Nephron (organoid): ENCODE data around the gene RELT.

ENCODE experiments used
- H3K27ac Mint-ChIP-seq, 3 experiments: 2 replicates each; pipeline ENCODE4 v1.8.0; 2020; ENCODE audit warnings: mixed read lengths in 3 of 3, mild to moderate bottlenecking in 2 of 3, moderate library complexity in 1 of 3
- H3K27me3 Mint-ChIP-seq: 2 replicates; pipeline ENCODE4 v1.8.0; 2021; ENCODE audit warnings: low read depth, mild to moderate bottlenecking, moderate library complexity, mixed read lengths
- H3K36me3 Mint-ChIP-seq: 2 replicates; pipeline ENCODE4 v1.8.0; 2020; ENCODE audit warnings: low read depth, mixed read lengths
- H3K4me1 Mint-ChIP-seq: 2 replicates; pipeline ENCODE4 v1.8.0; 2020; ENCODE audit warnings: mixed read lengths
- H3K4me3 Mint-ChIP-seq, 3 experiments: 2 replicates each; pipeline ENCODE4 v1.8.0; 2020; ENCODE audit warnings: mild to moderate bottlenecking in 3 of 3, mixed read lengths in 3 of 3, moderate library complexity in 2 of 3
- H3K9me3 Mint-ChIP-seq: 2 replicates; pipeline ENCODE4 v1.8.0; 2020; ENCODE audit warnings: mixed read lengths
- CTCF ChIP-seq, 3 experiments: fragments of 200-600 bp; sonication (generic); IDR thresholded peaks; one replicate each; pipeline ENCODE4 v1.5.0; 2021; ENCODE audit warnings: antibody characterized with exemption in 3 of 3; ENCODE audit not compliant: unreplicated experiment in 3 of 3

RELT gene

GRCh38 chr11:73384531-73384871 lies 8.3 kb downstream of the RELT start:
- Mint-ChIP-seq H3K4me3 (no peak overlapping the region), H3K27me3 (peaks cover 4% of the 10 kb centered on the region), H3K36me3 (no peaks in the 10 kb centered on the region), H3K27ac (peak overlapping the region in 2 of 3 experiments; percentile 65 to 70), H3K4me1 (peaks cover 50% of the 10 kb centered on the region), H3K9me3 (no peaks in the 10 kb centered on the region)
- TF ChIP-seq CTCF (IDR thresholded peaks at IDR 0.05; ENCODE audit: unreplicated experiment in 3 of 3) = no peak

GRCh38 chr11:73384872-73385689 lies 8.9 kb downstream of the RELT start:
- H3K27me3 Mint-ChIP-seq = peaks cover 4% of the 10 kb centered on the region
- TF ChIP-seq CTCF (IDR thresholded peaks at IDR 0.05; ENCODE audit: unreplicated experiment in 3 of 3) = no peak
- no peak overlapping the region for H3K4me3 Mint-ChIP-seq

GRCh38 chr11:73386016-73386415 lies 9.8 kb downstream of the RELT start:
- no peaks in the 10 kb centered on the region for H3K36me3 Mint-ChIP-seq
- H3K4me3 Mint-ChIP-seq = no peak overlapping the region
- H3K9me3 Mint-ChIP-seq = no peaks in the 10 kb centered on the region
- TF ChIP-seq CTCF (IDR thresholded peaks at IDR 0.05; ENCODE audit: unreplicated experiment in 3 of 3) = no peak
- H3K4me1 Mint-ChIP-seq = peaks cover 56% of the 10 kb centered on the region
- H3K27ac Mint-ChIP-seq = peak overlapping the region in 1 of 3 experiments; percentile 70
- H3K27me3 Mint-ChIP-seq = peaks cover 4% of the 10 kb centered on the region

More at GRCh38 chr11:73384872-73385689, 8.9 kb downstream of the RELT start:
- H3K4me1 Mint-ChIP-seq = peaks cover 56% of the 10 kb centered on the region
- no peaks in the 10 kb centered on the region for H3K9me3 Mint-ChIP-seq
- no peaks in the 10 kb centered on the region for H3K36me3 Mint-ChIP-seq
- peak overlapping the region; percentile 6 to 70 (median 65) for H3K27ac Mint-ChIP-seq

GRCh38 chr11:73386546-73386945 lies 10.3 kb downstream of the RELT start:
- H3K36me3 Mint-ChIP-seq = no peaks in the 10 kb centered on the region
- H3K9me3 Mint-ChIP-seq = no peaks in the 10 kb centered on the region
- H3K4me1 Mint-ChIP-seq = peaks cover 56% of the 10 kb centered on the region
- peaks cover 4% of the 10 kb centered on the region for H3K27me3 Mint-ChIP-seq
- TF ChIP-seq CTCF (IDR thresholded peaks at IDR 0.05; ENCODE audit: unreplicated experiment in 3 of 3) = no peak
- H3K27ac Mint-ChIP-seq = peak overlapping the region in 1 of 3 experiments; percentile 84
- H3K4me3 Mint-ChIP-seq = no peak overlapping the region

GRCh38 chr11:73387594-73388264 lies 11.5 kb downstream of the RELT start:
- peak in 1 of 3 experiments; percentile 10 for TF ChIP-seq CTCF (IDR thresholded peaks at IDR 0.05; ENCODE audit: unreplicated experiment in 3 of 3)
- no peaks in the 10 kb centered on the region for H3K36me3 Mint-ChIP-seq
- peaks cover 4% of the 10 kb centered on the region for H3K27me3 Mint-ChIP-seq
- peaks cover 56% of the 10 kb centered on the region for H3K4me1 Mint-ChIP-seq
- H3K4me3 Mint-ChIP-seq = no peak overlapping the region
- no peaks in the 10 kb centered on the region for H3K9me3 Mint-ChIP-seq
- peak overlapping the region; percentile 73 to 95 (median 84) for H3K27ac Mint-ChIP-seq
